ENCODE measurements around the gene NEBL.

NEBL gene

DNA sequence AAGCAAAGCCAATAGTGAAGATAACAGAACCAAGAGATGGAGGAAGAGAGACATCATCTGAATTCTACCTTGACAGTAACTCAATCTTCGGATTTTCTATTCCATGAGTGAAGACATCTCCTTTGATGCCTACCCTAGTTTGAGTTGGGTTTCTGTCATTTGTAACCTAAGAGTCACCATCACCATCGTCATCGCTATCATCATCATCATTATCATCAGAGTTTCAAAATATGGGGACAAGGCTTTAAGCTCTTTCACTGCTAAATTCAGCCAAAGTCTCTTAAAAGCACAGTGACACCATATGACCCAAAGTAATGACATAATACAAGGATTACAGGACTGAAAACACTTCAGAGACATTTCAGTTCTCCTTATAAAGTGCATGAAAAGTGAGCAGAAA, 57.2 kb downstream of the NEBL start:
- no peaks in the 10 kb centered on the region for H3K9me3 ChIP-seq (ENCODE audit: insufficient read depth, low read length)
- no peaks in the 10 kb centered on the region for H3K4me1 ChIP-seq (ENCODE audit: low read length)
- no peak overlapping the region for H3K9ac ChIP-seq (ENCODE audit: low read length)
- no peaks in the 10 kb centered on the region for H4K20me1 ChIP-seq (ENCODE audit: insufficient read depth, low read length)
- TF ChIP-seq, protein P1, sequence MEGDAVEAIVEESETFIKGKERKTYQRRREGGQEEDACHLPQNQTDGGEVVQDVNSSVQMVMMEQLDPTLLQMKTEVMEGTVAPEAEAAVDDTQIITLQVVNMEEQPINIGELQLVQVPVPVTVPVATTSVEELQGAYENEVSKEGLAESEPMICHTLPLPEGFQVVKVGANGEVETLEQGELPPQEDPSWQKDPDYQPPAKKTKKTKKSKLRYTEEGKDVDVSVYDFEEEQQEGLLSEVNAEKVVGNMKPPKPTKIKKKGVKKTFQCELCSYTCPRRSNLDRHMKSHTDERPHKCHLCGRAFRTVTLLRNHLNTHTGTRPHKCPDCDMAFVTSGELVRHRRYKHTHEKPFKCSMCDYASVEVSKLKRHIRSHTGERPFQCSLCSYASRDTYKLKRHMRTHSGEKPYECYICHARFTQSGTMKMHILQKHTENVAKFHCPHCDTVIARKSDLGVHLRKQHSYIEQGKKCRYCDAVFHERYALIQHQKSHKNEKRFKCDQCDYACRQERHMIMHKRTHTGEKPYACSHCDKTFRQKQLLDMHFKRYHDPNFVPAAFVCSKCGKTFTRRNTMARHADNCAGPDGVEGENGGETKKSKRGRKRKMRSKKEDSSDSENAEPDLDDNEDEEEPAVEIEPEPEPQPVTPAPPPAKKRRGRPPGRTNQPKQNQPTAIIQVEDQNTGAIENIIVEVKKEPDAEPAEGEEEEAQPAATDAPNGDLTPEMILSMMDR (IDR thresholded peaks at IDR 0.05; ENCODE audit: low read depth, low read length), result no peak
- TF ChIP-seq EZH2phosphoT487 (IDR thresholded peaks at IDR 0.05; ENCODE audit: low read depth), result no peak
- H3K4me3 ChIP-seq (ENCODE audit: low read length), result no peak overlapping the region
- H3K4me2 ChIP-seq (ENCODE audit: low read length), result no peak overlapping the region
- no peaks in the 10 kb centered on the region for H3K27me3 ChIP-seq (ENCODE audit: low read depth, low read length)
- no peak overlapping the region for H2AFZ ChIP-seq (ENCODE audit: low read depth, low read length)
- no peaks in the 10 kb centered on the region for H3K36me3 ChIP-seq (replicated peaks; ENCODE audit: low read depth, low read length)
- H3K79me2 ChIP-seq (ENCODE audit: low read length), result no peaks in the 10 kb centered on the region
- H3K27ac ChIP-seq (ENCODE audit: low read length), result no peak overlapping the region

DNA sequence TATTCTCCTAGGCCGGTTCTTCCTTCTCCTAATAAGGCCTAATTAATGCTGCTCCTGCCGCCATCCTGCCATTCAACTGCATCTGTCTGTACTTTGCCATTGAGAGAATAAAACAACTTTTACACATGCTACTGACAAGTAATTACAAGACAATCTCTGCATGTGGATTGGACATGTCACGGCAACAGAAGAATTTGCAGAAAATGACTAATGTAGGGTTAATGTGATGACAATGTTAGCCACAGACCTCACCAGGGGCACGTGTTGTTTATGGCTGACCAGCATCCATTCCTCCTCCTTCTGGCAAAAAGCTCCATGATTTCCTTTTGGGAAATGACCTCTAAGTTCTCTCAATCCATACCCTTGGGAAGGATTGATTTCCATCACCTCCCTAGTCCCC, 58.0 kb downstream of the NEBL start:
- Histone ChIP-seq H3K9ac (ENCODE audit: low read length) (no peak overlapping the region), H3K27me3 (ENCODE audit: low read depth, low read length) (no peaks in the 10 kb centered on the region), H3K4me3 (ENCODE audit: low read length) (no peak overlapping the region), H2AFZ (ENCODE audit: low read depth, low read length) (no peak overlapping the region), H3K27ac (ENCODE audit: low read length) (no peak overlapping the region), H3K79me2 (ENCODE audit: low read length) (no peaks in the 10 kb centered on the region), H3K4me1 (ENCODE audit: low read length) (no peaks in the 10 kb centered on the region), H3K9me3 (ENCODE audit: insufficient read depth, low read length) (no peaks in the 10 kb centered on the region), H3K36me3 (replicated peaks; ENCODE audit: low read depth, low read length) (no peaks in the 10 kb centered on the region), H4K20me1 (ENCODE audit: insufficient read depth, low read length) (no peaks in the 10 kb centered on the region), H3K4me2 (ENCODE audit: low read length) (no peak overlapping the region)
- TF ChIP-seq, protein P1 (IDR thresholded peaks at IDR 0.05; ENCODE audit: low read depth, low read length), result no peak
- no peak for TF ChIP-seq EZH2phosphoT487 (IDR thresholded peaks at IDR 0.05; ENCODE audit: low read depth)

DNA sequence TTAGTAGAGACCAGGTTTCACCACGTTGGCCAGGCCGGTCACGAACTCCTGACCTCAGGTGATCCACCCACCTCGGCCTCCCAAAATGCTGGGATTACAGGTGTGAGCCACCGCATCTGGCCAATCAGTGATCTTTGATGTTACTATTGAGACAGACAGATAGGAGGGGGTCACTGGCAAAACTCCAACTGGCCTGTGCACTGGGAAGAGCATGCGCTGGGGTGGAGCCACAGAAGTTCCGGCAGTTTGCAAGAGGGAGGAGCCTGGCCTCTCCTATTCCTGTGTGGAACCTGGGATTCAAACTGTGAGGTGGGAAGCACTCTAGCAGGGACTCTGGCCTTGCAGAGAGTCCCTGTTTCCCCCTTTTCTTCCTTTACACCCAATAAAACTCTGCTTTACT, 60.7 kb downstream of the NEBL start:
- H2AFZ ChIP-seq (ENCODE audit: low read depth, low read length), result no peak overlapping the region
- H3K9ac ChIP-seq (ENCODE audit: low read length), result no peak overlapping the region
- no peaks in the 10 kb centered on the region for H3K4me1 ChIP-seq (ENCODE audit: low read length)
- no peak overlapping the region for H3K4me3 ChIP-seq (ENCODE audit: low read length)
- no peaks in the 10 kb centered on the region for H3K27me3 ChIP-seq (ENCODE audit: low read depth, low read length)
- no peak overlapping the region for H3K4me2 ChIP-seq (ENCODE audit: low read length)
- H3K27ac ChIP-seq (ENCODE audit: low read length), result no peak overlapping the region
- no peaks in the 10 kb centered on the region for H3K36me3 ChIP-seq (replicated peaks; ENCODE audit: low read depth, low read length)
- H4K20me1 ChIP-seq (ENCODE audit: insufficient read depth, low read length), result no peaks in the 10 kb centered on the region
- H3K79me2 ChIP-seq (ENCODE audit: low read length), result no peaks in the 10 kb centered on the region
- no peaks in the 10 kb centered on the region for H3K9me3 ChIP-seq (ENCODE audit: insufficient read depth, low read length)
- TF ChIP-seq, protein P1 (IDR thresholded peaks at IDR 0.05; ENCODE audit: low read depth, low read length), result no peak
- TF ChIP-seq EZH2phosphoT487 (IDR thresholded peaks at IDR 0.05; ENCODE audit: low read depth), result no peak

DNA sequence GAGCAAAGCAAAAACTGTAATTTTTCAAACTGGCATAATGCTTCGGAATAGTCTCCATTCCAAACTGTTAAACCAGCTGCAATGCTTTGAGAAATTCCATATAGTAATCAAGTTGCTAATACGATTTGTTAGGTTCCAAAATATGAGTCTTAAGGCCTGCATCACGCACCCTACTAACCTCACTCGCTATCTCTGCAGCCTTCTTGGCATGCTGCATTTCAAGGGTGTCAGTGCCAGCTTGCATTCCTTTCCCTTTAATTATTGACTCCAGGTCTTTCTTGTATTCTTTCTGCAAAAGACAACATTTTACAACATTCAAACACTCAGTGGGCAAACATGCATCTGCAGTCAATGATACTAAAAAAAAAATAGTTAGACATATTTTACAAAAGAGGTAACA, 61.8 kb downstream of the NEBL start:
- Histone ChIP-seq H4K20me1 (ENCODE audit: insufficient read depth, low read length) (no peaks in the 10 kb centered on the region), H3K79me2 (ENCODE audit: low read length) (no peaks in the 10 kb centered on the region), H3K9me3 (ENCODE audit: insufficient read depth, low read length) (no peaks in the 10 kb centered on the region), H3K9ac (ENCODE audit: low read length) (no peak overlapping the region), H3K4me3 (ENCODE audit: low read length) (no peak overlapping the region), H3K27ac (ENCODE audit: low read length) (no peak overlapping the region), H3K36me3 (replicated peaks; ENCODE audit: low read depth, low read length) (no peaks in the 10 kb centered on the region), H2AFZ (ENCODE audit: low read depth, low read length) (no peak overlapping the region), H3K4me2 (ENCODE audit: low read length) (no peak overlapping the region), H3K4me1 (ENCODE audit: low read length) (no peaks in the 10 kb centered on the region), H3K27me3 (ENCODE audit: low read depth, low read length) (no peaks in the 10 kb centered on the region)
- TF ChIP-seq EZH2phosphoT487 (IDR thresholded peaks at IDR 0.05; ENCODE audit: low read depth), result no peak
- TF ChIP-seq, protein P1 (IDR thresholded peaks at IDR 0.05; ENCODE audit: low read depth, low read length), result no peak
